Activated CD8-positive, alpha-beta memory T cell treated with anti-CD3 and anti-CD28 coated beads for 1 hour (primary cell): Measurements from ENCODE around the gene CERS3.
A peak's percentile ranks its signal among the peaks of the same experiment; 100 is the strongest.
"Not testable (repeated sequence)": the region's sequence is repeated elsewhere in the genome, so short reads cannot be mapped to it uniquely, and the experiment has no call there.

Source experiments
- DNase-seq, 2 donors: peaks; one replicate each; pipeline ENCODE4 v3.0.0-alpha.2; 2020; ENCODE audit warnings: low read depth in 1 of 2; ENCODE audit errors: extremely low read depth in 1 of 2

Gene CERS3

GRCh38 chr15:100468285-100468684 lies 60.5 kb downstream of the CERS3 start:
- DNase-seq: no peak

- DNase-seq: no peak
Measured at GRCh38 chr15:100466073-100466472, 62.7 kb downstream of the CERS3 start.

- no peak for DNase-seq
Measured at GRCh38 chr15:100464888-100465287, 63.9 kb downstream of the CERS3 start.

- DNase-seq: no peak
Measured at GRCh38 chr15:100464256-100464655, 64.5 kb downstream of the CERS3 start.

- no peak for DNase-seq
Measured at GRCh38 chr15:100463515-100463914, 65.2 kb downstream of the CERS3 start.

- no peak for DNase-seq
Measured at GRCh38 chr15:100461049-100461448, 67.7 kb downstream of the CERS3 start.

GRCh38 chr15:100457201-100457600 lies 71.5 kb downstream of the CERS3 start:
- DNase-seq: no peak

- DNase-seq: no peak
Measured at GRCh38 chr15:100454148-100454547, 74.6 kb downstream of the CERS3 start.

- no peak for DNase-seq
Measured at GRCh38 chr15:100448481-100448880, 80.3 kb downstream of the CERS3 start.

GRCh38 chr15:100441063-100441462 lies 87.7 kb downstream of the CERS3 start:
- DNase-seq: not testable (repeated sequence)

- no peak for DNase-seq
Measured at GRCh38 chr15:100439514-100439913, 89.2 kb downstream of the CERS3 start.

GRCh38 chr15:100438570-100438969 lies 90.2 kb downstream of the CERS3 start:
- DNase-seq: peak in 1 of 2 donors; percentile 5

- DNase-seq: no peak
Measured at GRCh38 chr15:100437261-100437660, 91.5 kb downstream of the CERS3 start.

GRCh38 chr15:100434561-100434960 lies 94.2 kb downstream of the CERS3 start:
- no peak for DNase-seq

- no peak for DNase-seq
Measured at GRCh38 chr15:100434038-100434437, 94.7 kb downstream of the CERS3 start.

- no peak for DNase-seq
Measured at GRCh38 chr15:100433304-100433703, 95.4 kb downstream of the CERS3 start.

- no peak for DNase-seq
Measured at GRCh38 chr15:100430411-100430810, 98.3 kb downstream of the CERS3 start.

GRCh38 chr15:100429116-100429728 lies 99.5 kb downstream of the CERS3 start:
- no peak for DNase-seq

- DNase-seq: no peak
Measured at GRCh38 chr15:100426937-100427336, 101.8 kb downstream of the CERS3 start.

GRCh38 chr15:100405179-100405578 lies 123.6 kb downstream of the CERS3 start:
- no peak for DNase-seq

GRCh38 chr15:100400996-100401395 lies 127.8 kb downstream of the CERS3 start:
- DNase-seq: no peak

GRCh38 chr15:100394736-100395440 lies 133.9 kb downstream of the CERS3 start:
- DNase-seq: no peak

- DNase-seq: no peak
Measured at GRCh38 chr15:100393008-100393407, 135.7 kb downstream of the CERS3 start.
